Karpas-422 (cell line): ENCODE results near the gene FBXO9. TPM values are rescaled to one million over a fixed set of nuclear protein-coding genes. Genes with fewer than 3 reads are reported as not detected.

Experiments
- DNase-seq: peaks from one replicate; pipeline ENCODE4 v3.0.0-alpha.2; 2015
- H2AFZ ChIP-seq: fragments of 200-600 bp; sonication (generic); 2 replicates; pipeline ENCODE4 v1.6.1; 2014; ENCODE audit warnings: antibody characterized with exemption, low read length, mixed read lengths
- H3K27ac ChIP-seq: fragments of 200-600 bp; sonication (generic); 2 replicates; pipeline ENCODE4 v1.5.1; 2014; ENCODE audit warnings: mild to moderate bottlenecking, low read length, moderate library complexity
- H3K27me3 ChIP-seq: fragments of 200-600 bp; sonication (generic); 2 replicates; pipeline ENCODE4 v1.6.1; 2014; ENCODE audit warnings: low read length, mixed read lengths
- H3K36me3 ChIP-seq: fragments of 200-600 bp; sonication (generic); 2 replicates; pipeline ENCODE4 v1.6.1; 2014; ENCODE audit warnings: low read length, mixed read lengths; ENCODE audit not compliant: insufficient read depth
- H3K4me1 ChIP-seq: fragments of 200-600 bp; sonication (generic); 2 replicates; pipeline ENCODE4 v1.6.1; 2014; ENCODE audit warnings: mild to moderate bottlenecking, low read length, mixed read lengths
- H3K4me2 ChIP-seq: fragments of 200-600 bp; sonication (generic); 2 replicates; pipeline ENCODE4 v1.6.1; 2014; ENCODE audit warnings: low read length, low read depth, mild to moderate bottlenecking; ENCODE audit not compliant: poor library complexity, severe bottlenecking
- H3K4me3 ChIP-seq: fragments of 200-600 bp; sonication (generic); 2 replicates; pipeline ENCODE4 v1.5.1; 2014; ENCODE audit warnings: mild to moderate bottlenecking, antibody characterized with exemption, low read length, mixed read lengths
- H3K79me2 ChIP-seq: fragments of 200-600 bp; sonication (generic); 2 replicates; pipeline ENCODE4 v1.6.1; 2014; ENCODE audit warnings: mild to moderate bottlenecking, low read length, mixed read lengths
- H3K9ac ChIP-seq: fragments of 200-600 bp; sonication (generic); 2 replicates; pipeline ENCODE4 v1.6.0; 2014; ENCODE audit warnings: low read length
- H3K9me2 ChIP-seq: fragments of 200-600 bp; sonication (generic), shearing (Covaris generic); replicated peaks from 2 replicates; pipeline ENCODE4 v1.6.0; 2014; ENCODE audit warnings: mild to moderate bottlenecking, low read length, moderate library complexity; ENCODE audit not compliant: insufficient read depth
- H3K9me3 ChIP-seq: fragments of 300-700, 200-600 bp; sonication (generic); 2 replicates; pipeline ENCODE4 v1.6.1; 2014; ENCODE audit warnings: low read length, mixed read lengths
- H4K20me1 ChIP-seq: fragments of 200-600 bp; sonication (generic); 2 replicates; pipeline ENCODE4 v1.6.1; 2014; ENCODE audit warnings: mild to moderate bottlenecking, antibody characterized with exemption, low read length, low read depth; ENCODE audit not compliant: insufficient read depth
- total RNA-seq: library from RNA; depleted of rRNA; stranded (reverse); fragments of >200 nt; shearing (Covaris generic); gene quantifications from 2 replicates; pipeline ENCODE4 v1.2.3, GENCODE V29; 2014; ENCODE audit warnings: low replicate concordance

FBXO9 gene
- total RNA-seq, 1 experiment from 2014 or later, result 41.5 TPM

DNA sequence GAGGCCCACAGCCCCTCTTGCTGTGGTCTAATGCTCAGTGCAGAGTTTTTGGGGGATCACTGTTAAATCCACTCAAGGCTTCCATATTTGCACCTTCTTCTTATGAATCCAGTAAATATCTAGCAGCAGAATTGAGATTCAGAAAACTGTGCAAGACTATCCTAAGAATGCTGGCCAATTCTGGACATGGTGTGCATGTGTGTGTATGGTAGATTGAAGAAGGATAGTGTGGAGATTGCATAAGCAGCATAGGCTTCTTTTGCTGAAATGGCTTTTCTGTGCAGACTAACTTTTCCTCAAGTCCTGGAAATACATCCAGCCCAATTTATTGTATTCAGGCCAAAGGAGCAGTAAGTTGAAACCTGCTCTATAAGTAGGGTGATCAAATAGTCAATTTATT, 39.7 kb downstream of the FBXO9 start:
- H3K27me3 ChIP-seq, result no peaks in the 10 kb centered on the region
- no peaks in the 10 kb centered on the region for H3K9me2 ChIP-seq
- no peaks in the 10 kb centered on the region for H4K20me1 ChIP-seq
- H3K79me2 ChIP-seq, result no peaks in the 10 kb centered on the region
- H3K36me3 ChIP-seq, result no peaks in the 10 kb centered on the region
- H3K27ac ChIP-seq, result no peak overlapping the region
- H3K4me2 ChIP-seq, result no peak overlapping the region
- H3K9me3 ChIP-seq, result no peaks in the 10 kb centered on the region
- no peak overlapping the region for H3K4me3 ChIP-seq
- no peaks in the 10 kb centered on the region for H3K4me1 ChIP-seq
- H2AFZ ChIP-seq, result no peak overlapping the region
- no peak for DNase-seq
- H3K9ac ChIP-seq, result no peak overlapping the region

DNA sequence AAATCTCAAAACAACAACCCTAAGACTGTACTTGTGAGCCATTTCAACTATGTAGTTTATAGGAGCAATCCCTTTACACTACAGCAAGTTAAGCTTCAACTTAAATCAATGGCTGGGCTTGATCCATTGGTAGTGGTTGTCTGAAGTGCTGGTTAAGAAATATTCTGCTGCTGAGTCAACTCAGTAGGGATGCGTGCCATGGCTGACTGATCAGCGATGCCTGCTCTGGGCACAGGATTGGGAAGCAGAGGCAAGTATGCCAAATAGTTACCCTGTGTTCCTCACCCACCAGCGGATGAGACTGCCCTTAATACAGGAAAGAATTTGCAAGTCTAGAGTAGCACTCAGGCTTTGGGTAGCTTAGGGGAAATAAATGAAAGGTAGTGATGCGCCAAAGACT, 41.9 kb downstream of the FBXO9 start:
- DNase-seq, result no peak
- Histone ChIP-seq H3K4me2 (no peak overlapping the region), H3K4me3 (no peak overlapping the region), H3K27ac (no peak overlapping the region), H3K9ac (no peak overlapping the region), H3K79me2 (no peaks in the 10 kb centered on the region), H3K9me2 (no peaks in the 10 kb centered on the region), H2AFZ (no peak overlapping the region), H4K20me1 (no peaks in the 10 kb centered on the region), H3K4me1 (no peaks in the 10 kb centered on the region), H3K27me3 (no peaks in the 10 kb centered on the region), H3K36me3 (no peaks in the 10 kb centered on the region), H3K9me3 (no peaks in the 10 kb centered on the region)

DNA sequence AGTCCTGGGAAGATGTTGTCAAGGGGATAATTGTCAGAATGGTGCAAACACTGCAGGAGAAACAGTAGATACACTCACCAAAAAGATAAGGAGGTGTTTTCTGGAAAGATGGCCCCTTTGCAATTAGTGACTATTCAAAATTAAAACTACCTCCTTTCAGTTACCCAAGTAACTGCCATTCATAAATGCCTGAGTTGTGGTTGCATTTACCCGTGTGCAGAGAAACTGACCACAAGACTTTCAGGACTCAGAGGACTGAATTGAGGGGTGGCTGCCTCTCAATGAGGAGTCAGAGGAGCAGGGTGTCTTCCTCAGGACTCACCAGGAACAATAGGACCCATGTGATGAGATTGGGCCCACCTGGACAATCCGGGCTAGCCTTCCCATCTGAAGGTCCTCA, 44.4 kb downstream of the FBXO9 start:
- Histone ChIP-seq H3K9me2 (no peaks in the 10 kb centered on the region), H3K4me2 (no peak overlapping the region), H3K4me3 (no peak overlapping the region), H3K27me3 (no peaks in the 10 kb centered on the region), H3K79me2 (no peaks in the 10 kb centered on the region), H3K9ac (no peak overlapping the region), H2AFZ (no peak overlapping the region), H3K36me3 (no peaks in the 10 kb centered on the region), H3K27ac (no peak overlapping the region), H4K20me1 (no peaks in the 10 kb centered on the region), H3K9me3 (no peaks in the 10 kb centered on the region), H3K4me1 (peaks cover 5% of the 10 kb centered on the region; the same call in 1 of the 2 replicates)
- no peak for DNase-seq

DNA sequence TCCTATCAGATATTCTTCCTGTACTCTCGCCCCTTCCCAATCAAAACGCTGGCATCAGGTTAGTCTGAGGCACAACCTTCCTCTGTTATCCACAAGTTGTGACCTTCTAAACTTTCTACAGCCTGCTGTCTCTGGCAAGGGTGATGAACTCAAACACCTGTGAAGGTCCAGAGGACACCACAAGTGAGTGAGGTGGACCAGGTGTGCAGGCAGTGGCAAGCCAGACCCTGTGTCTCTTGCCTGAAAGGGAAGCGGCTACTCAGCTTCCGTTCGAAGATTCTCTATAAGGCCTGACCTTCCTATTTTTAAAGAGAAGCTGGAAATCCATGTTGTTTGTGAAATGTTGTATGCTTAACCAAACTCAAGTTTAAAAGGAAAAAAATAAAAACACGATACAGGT, 46.7 kb downstream of the FBXO9 start:
- Histone ChIP-seq H3K4me2 (no peak overlapping the region), H3K36me3 (no peaks in the 10 kb centered on the region), H2AFZ (no peak overlapping the region), H3K9me2 (no peaks in the 10 kb centered on the region), H3K9ac (no peak overlapping the region), H3K27me3 (no peaks in the 10 kb centered on the region), H3K9me3 (no peaks in the 10 kb centered on the region), H3K4me1 (peaks cover 5% of the 10 kb centered on the region; the same call in 1 of the 2 replicates), H4K20me1 (no peaks in the 10 kb centered on the region), H3K27ac (no peak overlapping the region), H3K4me3 (no peak overlapping the region), H3K79me2 (no peaks in the 10 kb centered on the region)
- no peak for DNase-seq

DNA sequence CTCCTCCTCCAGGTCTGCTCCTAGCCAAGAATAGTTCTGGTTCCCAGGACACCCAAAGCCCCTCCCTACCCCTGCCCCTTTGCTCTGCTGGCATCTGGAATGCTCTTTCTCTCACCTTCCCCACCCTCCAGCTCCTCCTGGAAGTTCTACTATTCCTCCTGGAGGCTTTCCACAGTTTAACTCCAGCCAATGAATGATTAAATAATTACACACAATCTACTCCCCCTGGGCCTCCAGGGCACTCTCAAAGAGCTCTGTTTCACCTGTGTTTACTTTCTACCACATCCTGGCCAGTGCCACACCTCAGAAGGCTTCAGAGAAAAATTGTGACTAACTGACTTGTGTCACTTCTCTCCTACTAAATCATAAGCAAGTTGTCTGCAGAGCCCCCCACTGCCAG, 47.2 kb downstream of the FBXO9 start:
- no peak overlapping the region for H3K4me3 ChIP-seq
- H3K27me3 ChIP-seq, result no peaks in the 10 kb centered on the region
- H4K20me1 ChIP-seq, result no peaks in the 10 kb centered on the region
- no peak overlapping the region for H3K27ac ChIP-seq
- H3K4me2 ChIP-seq, result no peak overlapping the region
- no peak for DNase-seq
- H3K9me2 ChIP-seq, result no peaks in the 10 kb centered on the region
- no peaks in the 10 kb centered on the region for H3K79me2 ChIP-seq
- no peaks in the 10 kb centered on the region for H3K36me3 ChIP-seq
- no peak overlapping the region for H3K9ac ChIP-seq
- H2AFZ ChIP-seq, result no peak overlapping the region
- peaks cover 5% of the 10 kb centered on the region; the same call in 1 of the 2 replicates for H3K4me1 ChIP-seq
- H3K9me3 ChIP-seq, result no peaks in the 10 kb centered on the region

DNA sequence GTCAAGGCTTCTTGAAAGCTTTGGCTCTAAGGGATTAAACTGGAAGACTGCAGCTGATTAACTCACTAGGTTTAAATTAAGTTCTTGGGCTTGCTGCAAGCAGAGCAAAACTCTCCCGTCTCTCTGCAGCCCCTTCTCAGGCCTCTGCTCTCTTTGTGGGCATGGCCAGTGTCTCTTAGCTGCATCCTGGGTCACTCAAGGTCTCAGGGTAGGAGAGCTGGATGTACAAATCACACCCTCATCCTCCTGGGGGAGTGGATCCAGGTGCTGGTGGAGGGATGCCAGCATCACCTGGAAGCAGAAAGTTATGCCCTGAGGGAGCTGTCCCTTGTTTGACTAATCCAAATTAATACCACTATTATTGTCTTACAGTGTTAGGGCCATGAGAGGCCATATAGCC, 47.7 kb downstream of the FBXO9 start:
- no peak for DNase-seq
- Histone ChIP-seq H2AFZ (no peak overlapping the region), H3K4me3 (no peak overlapping the region), H3K9ac (no peak overlapping the region), H3K9me3 (no peaks in the 10 kb centered on the region), H3K4me2 (no peak overlapping the region), H3K36me3 (no peaks in the 10 kb centered on the region), H3K27me3 (no peaks in the 10 kb centered on the region), H3K9me2 (no peaks in the 10 kb centered on the region), H4K20me1 (no peaks in the 10 kb centered on the region), H3K79me2 (no peaks in the 10 kb centered on the region), H3K27ac (no peak overlapping the region), H3K4me1 (peaks cover 5% of the 10 kb centered on the region; the same call in 1 of the 2 replicates)

DNA sequence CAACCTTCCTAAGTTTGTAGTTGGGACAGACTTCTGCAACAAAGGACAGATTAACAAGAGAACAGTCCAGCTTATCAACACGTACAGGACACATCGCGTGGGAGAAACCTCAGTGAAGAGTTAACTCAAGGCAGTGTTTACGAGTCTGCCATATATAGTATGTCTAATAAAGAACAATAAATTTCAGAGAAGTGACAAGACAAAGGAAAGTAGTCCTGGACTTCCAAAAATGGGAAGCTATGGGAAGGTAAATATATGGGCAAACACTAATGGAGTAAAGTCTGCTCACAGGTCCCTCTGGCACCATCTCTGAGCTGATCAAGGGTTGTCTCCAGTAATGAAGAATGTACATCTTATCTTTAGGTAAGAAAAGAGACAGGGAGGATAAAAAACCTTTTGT, 48.5 kb downstream of the FBXO9 start:
- H3K9me3 ChIP-seq, result no peaks in the 10 kb centered on the region
- no peaks in the 10 kb centered on the region for H3K27me3 ChIP-seq
- no peak overlapping the region for H3K4me3 ChIP-seq
- H3K79me2 ChIP-seq, result no peaks in the 10 kb centered on the region
- H4K20me1 ChIP-seq, result no peaks in the 10 kb centered on the region
- DNase-seq, result no peak
- no peak overlapping the region for H2AFZ ChIP-seq
- no peaks in the 10 kb centered on the region for H3K36me3 ChIP-seq
- H3K4me2 ChIP-seq, result no peak overlapping the region
- no peak overlapping the region for H3K27ac ChIP-seq
- no peaks in the 10 kb centered on the region for H3K9me2 ChIP-seq
- no peak overlapping the region for H3K9ac ChIP-seq
- H3K4me1 ChIP-seq, result peaks cover 5% of the 10 kb centered on the region; the same call in 1 of the 2 replicates

DNA sequence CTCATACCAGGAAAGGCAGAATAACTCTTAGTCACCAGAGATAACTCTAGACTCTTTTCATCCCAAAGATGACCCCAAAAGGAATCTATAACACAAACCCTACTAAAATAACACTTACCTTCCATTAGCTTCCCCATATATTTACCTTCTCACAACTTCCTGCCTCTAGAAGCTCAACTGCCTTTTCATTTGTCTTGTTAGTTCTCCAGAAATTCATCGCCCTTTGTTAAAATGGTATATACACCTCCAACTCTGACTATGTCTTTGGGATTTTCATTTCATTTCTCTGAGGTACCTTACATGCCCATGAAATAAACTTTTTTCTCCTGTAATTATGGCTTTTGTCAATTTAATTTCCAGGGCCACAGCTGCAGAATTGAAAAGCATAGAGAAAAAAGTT, 49.9 kb downstream of the FBXO9 start:
- Histone ChIP-seq H3K4me3 (no peak overlapping the region), H3K27ac (no peak overlapping the region), H3K4me1 (peaks cover 5% of the 10 kb centered on the region; the same call in 1 of the 2 replicates), H2AFZ (no peak overlapping the region), H4K20me1 (peaks cover 4% of the 10 kb centered on the region; the same call in 1 of the 2 replicates), H3K79me2 (no peaks in the 10 kb centered on the region), H3K9ac (no peak overlapping the region), H3K9me3 (no peaks in the 10 kb centered on the region), H3K36me3 (no peaks in the 10 kb centered on the region), H3K27me3 (no peaks in the 10 kb centered on the region), H3K9me2 (no peaks in the 10 kb centered on the region), H3K4me2 (no peak overlapping the region)
- DNase-seq, result no peak

DNA sequence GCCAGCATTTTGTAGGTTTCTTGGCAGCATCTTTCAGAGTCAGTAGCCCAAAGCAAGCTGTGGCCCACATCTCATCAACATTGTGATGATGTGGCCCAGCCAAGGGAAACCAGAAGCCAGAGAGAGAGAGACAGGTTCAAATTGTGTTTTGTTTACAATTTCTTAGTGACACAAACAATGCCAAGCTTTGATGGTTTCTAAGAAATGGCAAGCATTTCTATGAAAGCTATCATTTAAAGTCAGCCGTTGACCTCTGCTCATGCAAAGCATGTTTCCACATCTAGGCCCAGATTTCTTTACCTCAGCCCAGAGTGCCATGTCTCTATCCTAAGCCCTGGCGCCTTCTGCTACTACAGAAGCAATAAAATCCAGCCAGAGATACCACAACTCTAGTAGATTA, 50.5 kb downstream of the FBXO9 start:
- H3K9ac ChIP-seq, result no peak overlapping the region
- no peaks in the 10 kb centered on the region for H3K36me3 ChIP-seq
- H3K4me1 ChIP-seq, result peaks cover 5% of the 10 kb centered on the region; the same call in 1 of the 2 replicates
- peaks cover 4% of the 10 kb centered on the region; the same call in 1 of the 2 replicates for H4K20me1 ChIP-seq
- H3K9me2 ChIP-seq, result no peaks in the 10 kb centered on the region
- H3K4me3 ChIP-seq, result no peak overlapping the region
- H3K79me2 ChIP-seq, result no peaks in the 10 kb centered on the region
- DNase-seq, result no peak
- H2AFZ ChIP-seq, result no peak overlapping the region
- no peak overlapping the region for H3K27ac ChIP-seq
- no peaks in the 10 kb centered on the region for H3K9me3 ChIP-seq
- no peaks in the 10 kb centered on the region for H3K27me3 ChIP-seq
- no peak overlapping the region for H3K4me2 ChIP-seq
